ENCODE data around the gene C2orf92. TPM values are rescaled to one million over a fixed set of nuclear protein-coding genes. Genes with fewer than 3 reads are reported as not detected.

C2orf92 gene
- polyA plus RNA-seq, 2 of the 4 experiments (the other 2 are of a cell fraction), result 1.1 to 2.7 TPM

GRCh38 chr2:97735161-97735561 is 65.6 kb downstream of the C2orf92 start:
- Histone ChIP-seq H3K4me3 (no peak overlapping the region), H3K4me1 (no peaks in the 10 kb centered on the region), H3K27ac (no peak overlapping the region), H3K9me3 (peaks cover 4% of the 10 kb centered on the region; the same call in 2 of the 3 replicates), H3K4me2 (no peak overlapping the region)
- DNase-seq (ENCODE audit: low read depth in 1 of 2, low spot score in 1 of 2) (no peak), ATAC-seq (no peak), FAIRE-seq (no peak)
- TF ChIP-seq RCOR1 (IDR thresholded peaks at IDR 0.05; ENCODE audit: low read depth, low read length), result no peak
- no peak for TF ChIP-seq RARB (CRISPR knock-in tag; IDR thresholded peaks at IDR 0.05)
- no peak for TF ChIP-seq MAZ (IDR thresholded peaks at IDR 0.05; ENCODE audit: borderline replicate concordance, low read depth, low read length)
- no peak for TF ChIP-seq HOXB13 (CRISPR knock-in tag; IDR thresholded peaks at IDR 0.05; ENCODE audit: low read depth)
- TF ChIP-seq CBX2 (IDR thresholded peaks at IDR 0.05; ENCODE audit: borderline replicate concordance, low read depth), result no peak
- no peak for TF ChIP-seq KDM5A (IDR thresholded peaks at IDR 0.05)
- no peak for TF ChIP-seq CEBPB (IDR thresholded peaks at IDR 0.05)
- TF ChIP-seq TFCP2L1 (CRISPR knock-in tag; IDR thresholded peaks at IDR 0.05), result no peak
- TF ChIP-seq HES2 (IDR thresholded peaks at IDR 0.05), result no peak
- TF ChIP-seq ZFP36 (IDR thresholded peaks at IDR 0.05; ENCODE audit: borderline replicate concordance, partially characterized antibody), result no peak
- no peak for TF ChIP-seq EHMT2 (IDR thresholded peaks at IDR 0.05; ENCODE audit: low read depth)
- TF ChIP-seq REST (IDR thresholded peaks at IDR 0.05), result no peak
- TF ChIP-seq EHF (CRISPR knock-in tag; IDR thresholded peaks at IDR 0.05), result no peak
- TF ChIP-seq BHLHE40 (IDR thresholded peaks at IDR 0.05; ENCODE audit: low read depth, low read length), result no peak
- TF ChIP-seq MAX (IDR thresholded peaks at IDR 0.05), result no peak
- TF ChIP-seq MAFK (IDR thresholded peaks at IDR 0.05; ENCODE audit: partially characterized antibody), result no peak
- no peak for TF ChIP-seq JUNB (IDR thresholded peaks at IDR 0.05)
- no peak for TF ChIP-seq RNF2 (IDR thresholded peaks at IDR 0.05; ENCODE audit: borderline replicate concordance, low read depth)
- no peak for TF ChIP-seq ZC3H11A (IDR thresholded peaks at IDR 0.05)
- TF ChIP-seq, protein P1, sequence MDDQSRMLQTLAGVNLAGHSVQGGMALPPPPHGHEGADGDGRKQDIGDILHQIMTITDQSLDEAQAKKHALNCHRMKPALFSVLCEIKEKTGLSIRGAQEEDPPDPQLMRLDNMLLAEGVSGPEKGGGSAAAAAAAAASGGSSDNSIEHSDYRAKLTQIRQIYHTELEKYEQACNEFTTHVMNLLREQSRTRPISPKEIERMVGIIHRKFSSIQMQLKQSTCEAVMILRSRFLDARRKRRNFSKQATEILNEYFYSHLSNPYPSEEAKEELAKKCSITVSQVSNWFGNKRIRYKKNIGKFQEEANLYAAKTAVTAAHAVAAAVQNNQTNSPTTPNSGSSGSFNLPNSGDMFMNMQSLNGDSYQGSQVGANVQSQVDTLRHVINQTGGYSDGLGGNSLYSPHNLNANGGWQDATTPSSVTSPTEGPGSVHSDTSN (IDR thresholded peaks at IDR 0.05), result no peak
- WGBS (ENCODE audit: missing lambda C conversion rate), result 89% methylated on average over 13 of the region's 29 CpGs
- POLR2A ChIA-PET, result no interaction called here
- CTCF ChIA-PET, result interaction anchor here (1.2 to 1.3 kb wide), 2 partner anchors 35 to 39 kb away, joined by 3 read pairs; no protein-coding TSS in a partner anchor

DNA sequence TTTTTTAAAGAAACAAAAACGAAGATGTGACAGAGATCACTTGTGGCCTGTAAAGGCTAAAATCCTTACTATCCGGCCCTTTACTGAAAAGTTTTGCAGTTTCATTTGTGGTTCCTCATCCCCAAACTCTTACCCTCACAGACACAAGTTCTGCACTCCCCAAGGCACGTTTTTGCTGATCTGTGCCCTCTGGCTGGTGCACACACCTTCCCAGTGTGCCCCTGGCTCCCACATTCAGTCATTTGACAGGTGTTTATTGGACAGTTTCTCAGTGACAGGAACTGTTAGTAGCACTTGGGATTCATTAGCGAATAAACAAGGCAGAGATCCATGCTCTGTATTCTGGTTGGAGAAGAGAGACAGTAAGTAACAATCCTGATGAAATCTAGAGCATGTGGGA is 66.7 kb downstream of the C2orf92 start:
- FAIRE-seq (no peak), ATAC-seq (no peak), DNase-seq (ENCODE audit: low read depth in 1 of 2, low spot score in 1 of 2) (no peak)
- no peaks in the 10 kb centered on the region for H3K4me1 ChIP-seq
- POLR2A ChIA-PET, result interaction anchor here (0.7 kb wide), 1 partner anchor 15 kb away, joined by 3 read pairs; no protein-coding TSS in a partner anchor
- H3K4me2 ChIP-seq, result no peak overlapping the region
- TF ChIP-seq ZC3H11A (IDR thresholded peaks at IDR 0.05), result no peak
- no peak for TF ChIP-seq KDM1A (IDR thresholded peaks at IDR 0.05; ENCODE audit: low read depth)
- no peak for TF ChIP-seq CHD4 (IDR thresholded peaks at IDR 0.05; ENCODE audit: borderline replicate concordance)
- TF ChIP-seq FOXS1 (CRISPR knock-in tag; IDR thresholded peaks at IDR 0.05), result no peak
- no peak for TF ChIP-seq PHF8 (IDR thresholded peaks at IDR 0.05; ENCODE audit: borderline replicate concordance, low read depth)
- TF ChIP-seq RAD21 (conservative IDR thresholded peaks at IDR 0.05 in 1 of 2, IDR thresholded peaks at IDR 0.05 in 1 of 2), result no peak
- no peak for TF ChIP-seq HEYL (CRISPR knock-in tag; IDR thresholded peaks at IDR 0.05)
- WGBS (ENCODE audit: missing lambda C conversion rate), result 52% methylated on average over 4 of the region's 4 CpGs
- no peak overlapping the region for H3K4me3 ChIP-seq
- no peak overlapping the region for H3K27ac ChIP-seq
- no peaks in the 10 kb centered on the region for H3K9me3 ChIP-seq
- CTCF ChIA-PET, result interaction anchor here (1.3 kb wide), 1 partner anchor 38 kb away, joined by 3 read pairs; no protein-coding TSS in a partner anchor
